SK-N-SH treated with all-trans-retinoic acid at 6 μM for 48 hours (cell line): ENCODE results near the gene HYI.

Experiments
- ATAC-seq: fragments of 200-7000 bp; cut with Tn5 transposase; 3 replicates; pipeline ENCODE4 v1.9.1; 2020; ENCODE audit warnings: mild to moderate bottlenecking, moderate library complexity
- ARNTL ChIP-seq: fragments of 450-650 bp; formaldehyde crosslinking; IDR thresholded peaks from 2 replicates; pipeline ENCODE4 v1.5.0; 2020; ENCODE audit warnings: low read depth, mild to moderate bottlenecking, moderate library complexity, borderline replicate concordance
- CSDC2 ChIP-seq: fragments of 250-450 bp; sonication (Bioruptor Pico); IDR thresholded peaks from 2 replicates; pipeline ENCODE4 v1.5.0; 2020; ENCODE audit warnings: mild to moderate bottlenecking, moderate library complexity
- ESRRG ChIP-seq: fragments of 250-450 bp; sonication (Bioruptor Pico); IDR thresholded peaks from 2 replicates; pipeline ENCODE4 v1.6.1; 2021; ENCODE audit warnings: mild to moderate bottlenecking
- GLIS3 ChIP-seq: fragments of 250-450 bp; sonication (Bioruptor Pico); IDR thresholded peaks from 2 replicates; pipeline ENCODE4 v1.5.0; 2020; ENCODE audit warnings: mild to moderate bottlenecking, moderate library complexity
- ISL1 ChIP-seq: fragments of 250-450 bp; sonication (Bioruptor Pico); IDR thresholded peaks from 2 replicates; pipeline ENCODE4 v2.1.2; 2022; ENCODE audit warnings: mild to moderate bottlenecking, moderate library complexity
- OSR1 ChIP-seq: fragments of 250-450 bp; sonication (Bioruptor Pico); IDR thresholded peaks from 2 replicates; pipeline ENCODE4 v1.8.0; 2022; ENCODE audit warnings: moderate library complexity, mild to moderate bottlenecking, inconsistent platforms
- PPARA ChIP-seq: fragments of 250-450 bp; sonication (Bioruptor Pico); IDR thresholded peaks from 2 replicates; pipeline ENCODE4 v1.5.0; 2020; ENCODE audit warnings: mild to moderate bottlenecking, borderline replicate concordance
- RARB ChIP-seq: fragments of 250-450 bp; sonication (Bioruptor Pico); IDR thresholded peaks from 2 replicates; pipeline ENCODE4 v1.8.0; 2021; ENCODE audit warnings: mild to moderate bottlenecking, moderate library complexity
- TCF4 ChIP-seq: fragments of 250-450 bp; sonication (Bioruptor Pico); IDR thresholded peaks from 2 replicates; pipeline ENCODE4 v1.8.0; 2021; ENCODE audit warnings: mild to moderate bottlenecking, moderate library complexity, borderline replicate concordance
- TOX ChIP-seq: fragments of 250-450 bp; sonication (Bioruptor Pico); IDR thresholded peaks from 2 replicates; pipeline ENCODE4 v1.8.0; 2021; ENCODE audit warnings: mild to moderate bottlenecking, moderate library complexity, borderline replicate concordance
- ZFP3 ChIP-seq: fragments of 250-450 bp; sonication (Bioruptor Pico); IDR thresholded peaks from 2 replicates; pipeline ENCODE4 v1.5.0; 2020; ENCODE audit warnings: mild to moderate bottlenecking, moderate library complexity
- ZFP30 ChIP-seq: fragments of 450-650 bp; formaldehyde crosslinking; IDR thresholded peaks from 2 replicates; pipeline ENCODE4 v1.5.0; 2022; ENCODE audit warnings: mild to moderate bottlenecking, moderate library complexity
- ZNF8 ChIP-seq: fragments of 450-650 bp; formaldehyde crosslinking; IDR thresholded peaks from 2 replicates; pipeline ENCODE4 v1.5.0; 2020; ENCODE audit warnings: mild to moderate bottlenecking, moderate library complexity
- TF ChIP-seq, protein P1 (sequence below): fragments of 250-450 bp; sonication (Bioruptor Pico); IDR thresholded peaks from 2 replicates; pipeline ENCODE4 v1.5.0; 2020; ENCODE audit warnings: mild to moderate bottlenecking, moderate library complexity
- TF ChIP-seq, protein P2 (sequence below): fragments of 250-450 bp; sonication (Bioruptor Pico); IDR thresholded peaks from 2 replicates; pipeline ENCODE4 v1.5.1; 2021; ENCODE audit warnings: mild to moderate bottlenecking, moderate library complexity
- TF ChIP-seq, protein P3 (sequence below): fragments of 250-450 bp; sonication (Bioruptor Pico); IDR thresholded peaks from 2 replicates; pipeline ENCODE4 v1.8.0; 2020; ENCODE audit warnings: mild to moderate bottlenecking, moderate library complexity, borderline replicate concordance
- TF ChIP-seq, protein P4 (sequence below): fragments of 250-450 bp; sonication (Bioruptor Pico); IDR thresholded peaks from 2 replicates; pipeline ENCODE4 v1.8.0; 2021; ENCODE audit warnings: low read depth, mild to moderate bottlenecking, moderate library complexity, borderline replicate concordance
- TF ChIP-seq, protein P5 (sequence below): fragments of 250-450 bp; sonication (Bioruptor Pico); IDR thresholded peaks from 2 replicates; pipeline ENCODE4 v1.5.1; 2020; ENCODE audit warnings: low read depth, mild to moderate bottlenecking, moderate library complexity

Gene HYI

DNA sequence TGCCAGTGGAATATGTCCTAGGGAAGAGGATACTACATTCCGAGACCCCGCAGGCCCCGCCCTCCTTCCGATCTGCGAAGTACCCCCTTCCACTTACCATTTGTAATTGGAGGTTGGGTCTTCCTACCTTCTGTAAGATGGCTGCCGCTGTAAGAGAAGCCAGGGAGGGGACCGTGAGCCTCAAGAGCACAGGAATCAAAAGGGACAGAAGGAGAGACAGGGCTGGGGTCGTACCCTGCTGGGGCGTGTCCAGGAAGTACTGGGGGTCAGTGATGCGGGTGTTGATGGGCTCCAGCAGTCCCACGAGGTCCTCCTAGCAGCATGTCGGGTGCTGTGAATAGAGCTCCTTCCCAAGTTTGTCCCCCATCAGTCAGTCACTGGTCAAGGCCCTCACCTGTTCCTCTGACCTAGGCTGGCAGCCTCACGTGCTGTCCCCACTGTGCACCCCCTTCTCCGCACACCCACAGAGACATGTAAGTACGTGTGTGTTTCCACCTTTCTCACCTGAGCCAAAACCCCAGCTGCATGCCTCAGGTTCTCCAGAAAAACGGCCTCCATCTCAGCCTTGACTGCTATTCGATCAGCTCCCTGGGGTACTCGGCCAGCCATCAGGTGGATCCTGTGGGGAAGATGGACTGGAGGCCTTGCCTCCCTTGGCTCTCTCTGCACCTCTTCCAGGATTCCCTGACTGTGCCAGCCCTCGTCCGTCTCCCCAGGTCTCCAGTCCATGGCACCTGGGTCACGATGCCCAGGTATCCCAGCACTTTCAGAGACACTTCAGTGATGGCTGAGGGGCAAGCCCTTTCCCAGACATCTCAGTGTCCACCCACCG lies 1.8 kb downstream of the HYI start (continued):
- TF ChIP-seq, protein P1, sequence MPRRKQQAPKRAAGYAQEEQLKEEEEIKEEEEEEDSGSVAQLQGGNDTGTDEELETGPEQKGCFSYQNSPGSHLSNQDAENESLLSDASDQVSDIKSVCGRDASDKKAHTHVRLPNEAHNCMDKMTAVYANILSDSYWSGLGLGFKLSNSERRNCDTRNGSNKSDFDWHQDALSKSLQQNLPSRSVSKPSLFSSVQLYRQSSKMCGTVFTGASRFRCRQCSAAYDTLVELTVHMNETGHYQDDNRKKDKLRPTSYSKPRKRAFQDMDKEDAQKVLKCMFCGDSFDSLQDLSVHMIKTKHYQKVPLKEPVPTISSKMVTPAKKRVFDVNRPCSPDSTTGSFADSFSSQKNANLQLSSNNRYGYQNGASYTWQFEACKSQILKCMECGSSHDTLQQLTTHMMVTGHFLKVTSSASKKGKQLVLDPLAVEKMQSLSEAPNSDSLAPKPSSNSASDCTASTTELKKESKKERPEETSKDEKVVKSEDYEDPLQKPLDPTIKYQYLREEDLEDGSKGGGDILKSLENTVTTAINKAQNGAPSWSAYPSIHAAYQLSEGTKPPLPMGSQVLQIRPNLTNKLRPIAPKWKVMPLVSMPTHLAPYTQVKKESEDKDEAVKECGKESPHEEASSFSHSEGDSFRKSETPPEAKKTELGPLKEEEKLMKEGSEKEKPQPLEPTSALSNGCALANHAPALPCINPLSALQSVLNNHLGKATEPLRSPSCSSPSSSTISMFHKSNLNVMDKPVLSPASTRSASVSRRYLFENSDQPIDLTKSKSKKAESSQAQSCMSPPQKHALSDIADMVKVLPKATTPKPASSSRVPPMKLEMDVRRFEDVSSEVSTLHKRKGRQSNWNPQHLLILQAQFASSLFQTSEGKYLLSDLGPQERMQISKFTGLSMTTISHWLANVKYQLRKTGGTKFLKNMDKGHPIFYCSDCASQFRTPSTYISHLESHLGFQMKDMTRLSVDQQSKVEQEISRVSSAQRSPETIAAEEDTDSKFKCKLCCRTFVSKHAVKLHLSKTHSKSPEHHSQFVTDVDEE (CRISPR knock-in tag) = no peak
- TF ChIP-seq PPARA (CRISPR knock-in tag) = no peak
- TF ChIP-seq, protein P2, sequence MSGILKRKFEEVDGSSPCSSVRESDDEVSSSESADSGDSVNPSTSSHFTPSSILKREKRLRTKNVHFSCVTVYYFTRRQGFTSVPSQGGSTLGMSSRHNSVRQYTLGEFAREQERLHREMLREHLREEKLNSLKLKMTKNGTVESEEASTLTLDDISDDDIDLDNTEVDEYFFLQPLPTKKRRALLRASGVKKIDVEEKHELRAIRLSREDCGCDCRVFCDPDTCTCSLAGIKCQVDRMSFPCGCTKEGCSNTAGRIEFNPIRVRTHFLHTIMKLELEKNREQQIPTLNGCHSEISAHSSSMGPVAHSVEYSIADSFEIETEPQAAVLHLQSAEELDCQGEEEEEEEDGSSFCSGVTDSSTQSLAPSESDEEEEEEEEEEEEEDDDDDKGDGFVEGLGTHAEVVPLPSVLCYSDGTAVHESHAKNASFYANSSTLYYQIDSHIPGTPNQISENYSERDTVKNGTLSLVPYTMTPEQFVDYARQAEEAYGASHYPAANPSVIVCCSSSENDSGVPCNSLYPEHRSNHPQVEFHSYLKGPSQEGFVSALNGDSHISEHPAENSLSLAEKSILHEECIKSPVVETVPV (CRISPR knock-in tag) = no peak
- no peak for TF ChIP-seq TCF4
- TF ChIP-seq ESRRG = no peak
- no peak for TF ChIP-seq ZFP30 (CRISPR knock-in tag)

DNA sequence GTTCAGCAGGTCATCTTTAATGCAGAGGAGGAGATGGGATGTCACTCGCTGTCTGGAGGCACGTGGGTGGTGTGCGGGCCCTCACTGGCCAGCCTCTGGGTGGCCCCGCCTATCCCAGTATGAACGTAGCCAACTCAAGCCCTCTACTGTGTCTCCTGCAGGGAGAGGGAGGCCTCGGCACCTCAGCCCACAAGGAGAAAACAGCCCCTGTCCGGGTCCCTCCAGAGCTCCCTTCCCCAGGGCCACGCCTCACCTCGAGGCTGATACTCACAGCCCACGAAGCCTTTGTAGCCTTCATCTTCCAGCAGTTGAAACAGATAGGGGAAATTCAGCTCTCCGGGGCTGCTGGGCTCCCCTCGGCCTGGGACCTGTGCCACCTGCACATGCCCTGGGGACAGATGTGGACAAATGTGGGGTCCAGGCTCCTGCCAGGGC lies 2.6 kb downstream of the HYI start:
- no peak for TF ChIP-seq PPARA (CRISPR knock-in tag)
- TF ChIP-seq ZNF8 (CRISPR knock-in tag) = no peak
- TF ChIP-seq, all 23 proteins: peak for 0
- ATAC-seq = no peak

DNA sequence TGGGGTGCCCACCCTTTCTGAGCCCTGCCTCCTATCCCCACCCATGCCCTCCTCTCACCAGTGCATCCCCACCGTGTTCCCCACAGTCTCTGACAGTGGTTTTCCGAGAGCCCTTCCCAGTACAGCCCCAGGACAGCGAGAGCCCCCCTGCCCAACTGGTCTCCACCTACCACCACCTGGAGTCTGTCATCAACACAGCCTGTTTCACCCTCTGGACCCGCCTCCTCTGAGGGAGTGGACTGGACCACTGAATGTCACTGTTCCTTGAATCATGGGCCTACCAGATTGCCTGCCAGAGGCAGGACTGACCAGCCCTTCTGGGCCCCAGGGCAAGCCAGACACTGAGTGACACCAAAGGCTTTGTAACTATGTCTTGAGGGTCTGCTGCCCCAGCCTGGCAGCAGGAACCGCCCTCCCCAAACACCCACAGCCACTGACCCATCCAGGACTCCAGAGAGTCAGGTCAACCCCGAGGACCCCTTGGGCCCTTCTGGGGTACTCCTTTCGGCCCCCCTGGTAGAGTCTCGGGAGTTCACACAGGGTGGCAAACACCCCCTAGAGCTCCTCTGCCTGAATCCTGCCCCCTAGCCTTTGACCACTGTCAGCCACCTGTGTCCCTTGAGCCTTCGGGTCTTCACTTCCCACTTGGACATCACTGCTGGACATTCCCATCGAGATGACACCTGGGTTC lies 3.3 kb downstream of the HYI start:
- TF ChIP-seq ESRRG = no peak
- TF ChIP-seq, protein P3, sequence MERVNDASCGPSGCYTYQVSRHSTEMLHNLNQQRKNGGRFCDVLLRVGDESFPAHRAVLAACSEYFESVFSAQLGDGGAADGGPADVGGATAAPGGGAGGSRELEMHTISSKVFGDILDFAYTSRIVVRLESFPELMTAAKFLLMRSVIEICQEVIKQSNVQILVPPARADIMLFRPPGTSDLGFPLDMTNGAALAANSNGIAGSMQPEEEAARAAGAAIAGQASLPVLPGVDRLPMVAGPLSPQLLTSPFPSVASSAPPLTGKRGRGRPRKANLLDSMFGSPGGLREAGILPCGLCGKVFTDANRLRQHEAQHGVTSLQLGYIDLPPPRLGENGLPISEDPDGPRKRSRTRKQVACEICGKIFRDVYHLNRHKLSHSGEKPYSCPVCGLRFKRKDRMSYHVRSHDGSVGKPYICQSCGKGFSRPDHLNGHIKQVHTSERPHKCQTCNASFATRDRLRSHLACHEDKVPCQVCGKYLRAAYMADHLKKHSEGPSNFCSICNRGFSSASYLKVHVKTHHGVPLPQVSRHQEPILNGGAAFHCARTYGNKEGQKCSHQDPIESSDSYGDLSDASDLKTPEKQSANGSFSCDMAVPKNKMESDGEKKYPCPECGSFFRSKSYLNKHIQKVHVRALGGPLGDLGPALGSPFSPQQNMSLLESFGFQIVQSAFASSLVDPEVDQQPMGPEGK = no peak
- no peak for TF ChIP-seq ZNF8 (CRISPR knock-in tag)
- TF ChIP-seq, protein P4, sequence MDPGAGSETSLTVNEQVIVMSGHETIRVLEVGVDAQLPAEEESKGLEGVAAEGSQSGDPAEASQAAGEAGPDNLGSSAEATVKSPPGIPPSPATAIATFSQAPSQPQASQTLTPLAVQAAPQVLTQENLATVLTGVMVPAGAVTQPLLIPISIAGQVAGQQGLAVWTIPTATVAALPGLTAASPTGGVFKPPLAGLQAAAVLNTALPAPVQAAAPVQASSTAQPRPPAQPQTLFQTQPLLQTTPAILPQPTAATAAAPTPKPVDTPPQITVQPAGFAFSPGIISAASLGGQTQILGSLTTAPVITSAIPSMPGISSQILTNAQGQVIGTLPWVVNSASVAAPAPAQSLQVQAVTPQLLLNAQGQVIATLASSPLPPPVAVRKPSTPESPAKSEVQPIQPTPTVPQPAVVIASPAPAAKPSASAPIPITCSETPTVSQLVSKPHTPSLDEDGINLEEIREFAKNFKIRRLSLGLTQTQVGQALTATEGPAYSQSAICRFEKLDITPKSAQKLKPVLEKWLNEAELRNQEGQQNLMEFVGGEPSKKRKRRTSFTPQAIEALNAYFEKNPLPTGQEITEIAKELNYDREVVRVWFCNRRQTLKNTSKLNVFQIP (CRISPR knock-in tag) = no peak
- TF ChIP-seq ZFP30 (CRISPR knock-in tag) = no peak
- TF ChIP-seq CSDC2 (CRISPR knock-in tag) = no peak
- TF ChIP-seq PPARA (CRISPR knock-in tag) = no peak
- TF ChIP-seq OSR1 (CRISPR knock-in tag) = no peak
- no peak for TF ChIP-seq ZFP3
- no peak for TF ChIP-seq TOX (CRISPR knock-in tag)
- TF ChIP-seq ARNTL (CRISPR knock-in tag) = no peak
- ATAC-seq = no peak

DNA sequence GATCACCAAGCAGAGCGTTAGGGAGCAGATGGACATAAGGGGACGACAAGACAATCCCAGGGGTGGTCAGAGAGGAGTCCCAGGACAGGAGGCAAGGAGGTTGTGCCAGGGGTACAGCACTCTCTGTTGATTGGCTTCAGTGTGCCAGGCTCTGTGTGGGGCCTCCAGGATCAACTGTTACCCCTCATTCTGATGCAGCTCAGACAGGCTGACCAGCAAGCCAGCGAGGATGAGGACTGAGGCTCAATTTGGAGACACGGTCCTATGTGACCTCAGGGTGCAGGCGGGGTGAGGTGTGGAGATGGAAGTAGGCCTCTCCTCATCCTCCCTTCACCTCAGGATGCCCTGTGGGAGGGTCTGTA lies 4.0 kb downstream of the HYI start:
- ATAC-seq = no peak
- TF ChIP-seq PPARA (CRISPR knock-in tag) = no peak
- TF ChIP-seq ZFP30 (CRISPR knock-in tag) = no peak
- TF ChIP-seq, protein P4 (CRISPR knock-in tag) = no peak
- no peak for TF ChIP-seq ARNTL (CRISPR knock-in tag)
- TF ChIP-seq RARB (CRISPR knock-in tag) = no peak
- TF ChIP-seq, protein P5, sequence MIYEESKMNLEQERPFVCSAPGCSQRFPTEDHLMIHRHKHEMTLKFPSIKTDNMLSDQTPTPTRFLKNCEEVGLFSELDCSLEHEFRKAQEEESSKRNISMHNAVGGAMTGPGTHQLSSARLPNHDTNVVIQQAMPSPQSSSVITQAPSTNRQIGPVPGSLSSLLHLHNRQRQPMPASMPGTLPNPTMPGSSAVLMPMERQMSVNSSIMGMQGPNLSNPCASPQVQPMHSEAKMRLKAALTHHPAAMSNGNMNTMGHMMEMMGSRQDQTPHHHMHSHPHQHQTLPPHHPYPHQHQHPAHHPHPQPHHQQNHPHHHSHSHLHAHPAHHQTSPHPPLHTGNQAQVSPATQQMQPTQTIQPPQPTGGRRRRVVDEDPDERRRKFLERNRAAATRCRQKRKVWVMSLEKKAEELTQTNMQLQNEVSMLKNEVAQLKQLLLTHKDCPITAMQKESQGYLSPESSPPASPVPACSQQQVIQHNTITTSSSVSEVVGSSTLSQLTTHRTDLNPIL = no peak
- TF ChIP-seq ISL1 (CRISPR knock-in tag) = no peak
- TF ChIP-seq GLIS3 (CRISPR knock-in tag) = no peak
- TF ChIP-seq, protein P2 (CRISPR knock-in tag) = no peak
